B cell (primary cell): ENCODE data around the gene PPP1R36. TPM values are rescaled to one million over a fixed set of nuclear protein-coding genes. Genes with fewer than 3 reads are reported as not detected.

Source experiments
- ATAC-seq: fragments of 200-7000 bp; cut with Tn5 transposase; one replicate; pipeline ENCODE4 v1.10.0; 2021; ENCODE audit warnings: low read depth, mild to moderate bottlenecking, moderate number of reproducible peaks, moderate library complexity
- CTCF ChIA-PET: fragments of 350-600 bp; sonication (Branson Sonifier 250); formaldehyde crosslinking; loops from one replicate; lab custom pipeline; 2021; ENCODE audit warnings: antibody characterized with exemption, inconsistent platforms; lab: Charles Lee
- POLR2A ChIA-PET: fragments of 350-600 bp; sonication (Branson Sonifier 250); formaldehyde crosslinking; loops from one replicate; lab custom pipeline; 2021; ENCODE audit warnings: antibody characterized with exemption; lab: Charles Lee
- DNase-seq: peaks from one replicate; pipeline ENCODE4 v3.0.0; 2013
- H2AFZ ChIP-seq: 2 replicates; pipeline ENCODE4 v1.6.1; 2012; ENCODE audit warnings: mild to moderate bottlenecking, low read depth, low read length; ENCODE audit not compliant: insufficient read depth, poor library complexity, severe bottlenecking
- H3K27ac ChIP-seq, 2 donors: 1 replicate in 1 of 2; 2 replicates in 1 of 2; pipeline ENCODE4 v1.5.1; 2012 to 2013; ENCODE audit warnings: low read length in 2 of 2, mild to moderate bottlenecking in 2 of 2, moderate library complexity in 1 of 2
- H3K27me3 ChIP-seq, 4 experiments: fragments of 200-600 bp in 1 of 4; sonication (generic) in 1 of 4; replicated peaks in 1 of 4; 1 replicate in 2 of 4; 2 replicates in 2 of 4; pipeline versions ENCODE4 v1.6.1 to v1.7.0; 2013 to 2016; ENCODE audit warnings: low read length in 3 of 4, mild to moderate bottlenecking in 2 of 4, mixed read lengths in 1 of 4, moderate library complexity in 1 of 4; ENCODE audit not compliant: insufficient read depth in 4 of 4, control insufficient read depth in 3 of 4; ENCODE audit errors: control extremely low read depth in 1 of 4
- H3K36me3 ChIP-seq, 2 experiments: replicated peaks in 1 of 2; 1 replicate in 1 of 2; 2 replicates in 1 of 2; pipeline versions ENCODE4 v1.6.1 to v1.7.1; 2013; ENCODE audit warnings: low read length in 1 of 2; ENCODE audit not compliant: insufficient read depth in 2 of 2, control insufficient read depth in 1 of 2; ENCODE audit errors: control extremely low read depth in 1 of 2, extremely low read depth in 1 of 2
- H3K4me1 ChIP-seq, 2 donors: fragments of 200-600 bp in 1 of 2; sonication (generic) in 1 of 2; 1 replicate in 1 of 2; 2 replicates in 1 of 2; pipeline versions ENCODE4 v1.5.1 to v1.6.1; 2013 to 2017; ENCODE audit warnings: low read length in 2 of 2; ENCODE audit not compliant: control insufficient read depth in 2 of 2, insufficient read depth in 2 of 2
- H3K4me2 ChIP-seq: replicated peaks from 2 replicates; pipeline ENCODE3; 2012; ENCODE audit warnings: mild to moderate bottlenecking, low read depth, low read length; ENCODE audit not compliant: poor library complexity, severe bottlenecking
- H3K4me3 ChIP-seq, 5 experiments: fragments of 200-600 bp in 1 of 5; sonication (generic) in 1 of 5; 1 replicate in 3 of 5; 2 replicates in 2 of 5; pipeline versions ENCODE4 v1.5.1 to v1.7.0; 2011 to 2016; ENCODE audit warnings: low read length in 4 of 5, mild to moderate bottlenecking in 4 of 5, low read depth in 2 of 5, control low read depth in 1 of 5, moderate library complexity in 1 of 5; ENCODE audit not compliant: insufficient read depth in 1 of 5; ENCODE audit errors: control extremely low read depth in 1 of 5, extremely low read depth in 1 of 5
- H3K79me2 ChIP-seq: fragments of 200-600 bp; sonication (generic); one replicate; pipeline ENCODE4 v1.6.0; 2016; ENCODE audit warnings: low read length; ENCODE audit not compliant: control insufficient read depth, insufficient read depth
- H3K9ac ChIP-seq: fragments of 200-600 bp; sonication (generic); 2 replicates; pipeline ENCODE4 v1.6.1; 2017; ENCODE audit warnings: mild to moderate bottlenecking, low read length, moderate library complexity
- H3K9me3 ChIP-seq, 3 donors: one replicate each; pipeline versions ENCODE4 v1.6.1 to v1.7.1; 2013; ENCODE audit warnings: low read length in 2 of 3; ENCODE audit not compliant: control insufficient read depth in 2 of 3, insufficient read depth in 1 of 3; ENCODE audit errors: control extremely low read depth in 1 of 3
- H4K20me1 ChIP-seq: 2 replicates; pipeline ENCODE4 v1.6.0; 2012; ENCODE audit warnings: mild to moderate bottlenecking, low read length; ENCODE audit not compliant: insufficient read depth, control insufficient read depth, poor library complexity, severe bottlenecking
- H3K27ac Mint-ChIP-seq: one replicate; pipeline ENCODE4 v1.8.0; 2021; ENCODE audit warnings: mixed read lengths
- H3K27me3 Mint-ChIP-seq: one replicate; pipeline ENCODE4 v1.8.0; 2021; ENCODE audit warnings: mixed read lengths
- H3K4me1 Mint-ChIP-seq: one replicate; pipeline ENCODE4 v1.8.0; 2021; ENCODE audit warnings: mixed read lengths
- H3K4me3 Mint-ChIP-seq: one replicate; pipeline ENCODE4 v1.8.0; 2021; ENCODE audit warnings: mixed read lengths
- H3K9me3 Mint-ChIP-seq: one replicate; pipeline ENCODE4 v1.8.0; 2022; ENCODE audit warnings: mixed read lengths; ENCODE audit not compliant: insufficient read depth
- EZH2 ChIP-seq: IDR thresholded peaks from 2 replicates; pipeline ENCODE4 v1.6.1; 2012; ENCODE audit warnings: borderline replicate concordance, low read depth, mild to moderate bottlenecking, moderate library complexity, low read length; ENCODE audit not compliant: insufficient read depth, poor library complexity, severe bottlenecking
- WGBS: methylation state at CpG from one replicate; pipeline ENCODE4 v1.1.5; 2013; ENCODE audit warnings: missing lambda C conversion rate; ENCODE audit not compliant: insufficient coverage; 5-methylcytosine and 5-hydroxymethylcytosine counted together
- intact Hi-C: fragments of 100-400 bp; cut with micrococcal nuclease; formaldehyde crosslinking; loops from one replicate; pipeline ENCODE4 v1.10.0; 2022
- polyA plus RNA-seq: library from polyadenylated mRNA; depleted of rRNA; stranded (reverse); fragments of >200 nt; gene quantifications from 2 replicates; pipeline ENCODE4 v1.2.3, GENCODE V29; 2012
- total RNA-seq, 2 donors: library from RNA; stranded (reverse); fragments of 120-200 nt in 1 of 2; gene quantifications; 1 replicate in 1 of 2; 2 replicates in 1 of 2; pipeline versions ENCODE4 v1.2.3 to v1.2.4, GENCODE V29; 2013 to 2022
- TF ChIP-seq, protein P1 (sequence below): fragments of 200-600 bp; IDR thresholded peaks from one replicate; pipeline ENCODE4 v1.8.0; 2022; ENCODE audit warnings: antibody characterized with exemption, mild to moderate bottlenecking

PPP1R36 gene
- total and polyA plus RNA-seq, 2 donors (not counting 1 experiment from before 2014, with no cell fraction given): 0.06 TPM; not detected in 1

DNA sequence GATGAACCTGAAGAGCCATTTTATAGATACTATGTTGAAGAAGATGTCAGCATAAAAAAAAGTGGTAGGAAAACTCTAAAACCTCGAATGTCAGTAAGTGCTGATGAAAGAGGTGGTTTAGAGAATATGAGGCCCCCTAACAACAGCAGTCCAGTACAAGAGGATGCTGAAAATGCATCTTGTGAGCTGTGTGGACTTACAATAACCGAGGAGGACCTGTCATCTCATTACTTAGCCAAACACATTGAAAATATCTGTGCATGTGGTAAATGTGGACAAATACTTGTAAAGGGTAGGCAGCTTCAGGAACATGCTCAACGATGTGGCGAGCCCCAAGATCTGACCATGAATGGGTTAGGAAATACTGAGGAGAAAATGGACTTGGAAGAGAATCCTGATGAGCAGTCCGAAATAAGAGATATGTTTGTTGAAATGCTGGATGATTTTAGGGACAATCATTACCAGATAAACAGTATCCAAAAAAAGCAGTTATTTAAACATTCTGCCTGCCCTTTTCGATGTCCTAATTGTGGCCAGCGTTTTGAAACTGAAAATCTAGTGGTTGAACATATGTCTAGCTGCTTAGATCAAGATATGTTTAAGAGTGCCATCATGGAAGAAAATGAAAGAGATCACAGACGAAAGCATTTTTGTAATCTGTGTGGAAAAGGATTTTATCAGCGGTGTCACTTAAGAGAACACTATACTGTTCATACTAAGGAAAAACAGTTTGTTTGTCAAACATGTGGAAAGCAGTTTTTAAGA lies 27.0 kb upstream of the PPP1R36 start:
- Histone ChIP-seq H3K9ac (no peak overlapping the region), H3K27me3 (no peaks in the 10 kb centered on the region), H3K4me1 (no peaks in the 10 kb centered on the region), H2AFZ (no peak overlapping the region), H3K36me3 (peaks cover 0 to 28% of the 10 kb centered on the region in 2 experiments), H3K9me3 (no peaks in the 10 kb centered on the region), H4K20me1 (peaks cover 66% of the 10 kb centered on the region), H3K27ac (no peak overlapping the region), H3K79me2 (peaks cover 39% of the 10 kb centered on the region), H3K4me3 (no peak overlapping the region), H3K4me2 (no peak overlapping the region)
- intact Hi-C loops: no loop called here
- ATAC-seq: no peak
- peaks cover 11% of the 10 kb centered on the region for H3K4me1 Mint-ChIP-seq
- TF ChIP-seq, protein P1, sequence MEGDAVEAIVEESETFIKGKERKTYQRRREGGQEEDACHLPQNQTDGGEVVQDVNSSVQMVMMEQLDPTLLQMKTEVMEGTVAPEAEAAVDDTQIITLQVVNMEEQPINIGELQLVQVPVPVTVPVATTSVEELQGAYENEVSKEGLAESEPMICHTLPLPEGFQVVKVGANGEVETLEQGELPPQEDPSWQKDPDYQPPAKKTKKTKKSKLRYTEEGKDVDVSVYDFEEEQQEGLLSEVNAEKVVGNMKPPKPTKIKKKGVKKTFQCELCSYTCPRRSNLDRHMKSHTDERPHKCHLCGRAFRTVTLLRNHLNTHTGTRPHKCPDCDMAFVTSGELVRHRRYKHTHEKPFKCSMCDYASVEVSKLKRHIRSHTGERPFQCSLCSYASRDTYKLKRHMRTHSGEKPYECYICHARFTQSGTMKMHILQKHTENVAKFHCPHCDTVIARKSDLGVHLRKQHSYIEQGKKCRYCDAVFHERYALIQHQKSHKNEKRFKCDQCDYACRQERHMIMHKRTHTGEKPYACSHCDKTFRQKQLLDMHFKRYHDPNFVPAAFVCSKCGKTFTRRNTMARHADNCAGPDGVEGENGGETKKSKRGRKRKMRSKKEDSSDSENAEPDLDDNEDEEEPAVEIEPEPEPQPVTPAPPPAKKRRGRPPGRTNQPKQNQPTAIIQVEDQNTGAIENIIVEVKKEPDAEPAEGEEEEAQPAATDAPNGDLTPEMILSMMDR: no peak
- no peak for TF ChIP-seq EZH2
- no peak overlapping the region for H3K27ac Mint-ChIP-seq
- H3K9me3 Mint-ChIP-seq: no peaks in the 10 kb centered on the region
- H3K4me3 Mint-ChIP-seq: no peak overlapping the region
- no peak for DNase-seq
- ChIA-PET POLR2A (no interaction called here), CTCF (interaction anchor here (5.5 kb wide), 1 partner anchor 12 kb away, joined by 32 read pairs; no protein-coding TSS in a partner anchor)
- WGBS: 96% methylated on average over 4 of the region's 9 CpGs
- H3K27me3 Mint-ChIP-seq: no peaks in the 10 kb centered on the region

DNA sequence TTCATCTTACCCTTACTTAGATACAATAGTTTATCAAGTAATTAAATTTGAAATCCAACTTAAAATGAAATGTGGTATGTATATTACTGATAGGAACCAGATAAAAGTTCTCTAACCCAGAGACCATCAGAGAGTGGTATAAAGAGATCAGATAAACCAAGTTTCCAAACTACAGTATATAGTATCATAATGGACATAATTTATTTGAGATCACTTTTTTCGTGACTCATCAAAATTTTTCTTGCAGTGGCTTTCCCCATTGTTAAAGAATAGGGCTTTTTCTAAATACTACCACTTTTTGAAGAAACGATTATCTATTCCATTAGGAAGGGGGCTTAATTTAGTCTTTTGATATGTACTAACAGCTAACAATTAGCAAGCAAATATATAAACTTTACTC lies 24.4 kb upstream of the PPP1R36 start:
- ChIA-PET CTCF (interaction anchor here (1.0 kb wide), 1 partner anchor 14 kb away, joined by 4 read pairs; no protein-coding TSS in a partner anchor), POLR2A (no interaction called here)
- no peaks in the 10 kb centered on the region for H3K27me3 ChIP-seq

More for the DNA sequence above, 24.4 kb upstream of the PPP1R36 start:
- Mint-ChIP-seq H3K4me1 (peaks cover 2% of the 10 kb centered on the region), H3K27ac (no peak overlapping the region), H3K9me3 (no peaks in the 10 kb centered on the region), H3K27me3 (no peaks in the 10 kb centered on the region), H3K4me3 (no peak overlapping the region)
- no peak overlapping the region for H2AFZ ChIP-seq
- H3K4me2 ChIP-seq: no peak overlapping the region
- no peak overlapping the region for H3K9ac ChIP-seq
- DNase-seq (no peak), ATAC-seq (no peak)
- peaks cover 42% of the 10 kb centered on the region for H4K20me1 ChIP-seq
- TF ChIP-seq EZH2: no peak
- TF ChIP-seq, protein P1: no peak
- WGBS: no CpG with 5 or more reads among the region's 2 CpGs
- no peaks in the 10 kb centered on the region for H3K4me1 ChIP-seq
- no peak overlapping the region for H3K27ac ChIP-seq
- no peak overlapping the region for H3K4me3 ChIP-seq
- H3K79me2 ChIP-seq: peaks cover 15% of the 10 kb centered on the region
- peaks cover 0 to 28% of the 10 kb centered on the region in 2 experiments for H3K36me3 ChIP-seq
- intact Hi-C loops: no loop called here
- no peaks in the 10 kb centered on the region for H3K9me3 ChIP-seq
